WTC11 (cell line): ENCODE results near the gene MPI. TPM values are rescaled to one million over a fixed set of nuclear protein-coding genes. Genes with fewer than 3 reads are reported as not detected.

Experiments used
- ATAC-seq: fragments of 200-7000 bp; cut with Tn5 transposase; 2 replicates; pipeline ENCODE4 v1.10.0; 2021; ENCODE audit warnings: mild to moderate bottlenecking, moderate library complexity
- CTCF ChIA-PET: fragments of 300-600 bp; sonication (Branson Sonifier 250); formaldehyde crosslinking; loops from one replicate; lab custom pipeline; 2021; ENCODE audit warnings: antibody characterized with exemption; lab: Charles Lee
- POLR2A ChIA-PET: fragments of 350-600 bp; sonication (Branson Sonifier 250); formaldehyde crosslinking; loops from one replicate; lab custom pipeline; 2021; ENCODE audit warnings: antibody characterized with exemption; lab: Charles Lee
- DNase-seq: peaks from one replicate; pipeline ENCODE4 v3.0.0; 2021; ENCODE audit warnings: low spot score
- H3K27ac Mint-ChIP-seq: 2 replicates; pipeline ENCODE4 v1.8.0; 2021; ENCODE audit warnings: mixed read lengths
- H3K27me3 Mint-ChIP-seq: 2 replicates; pipeline ENCODE4 v1.8.0; 2021; ENCODE audit warnings: low read depth, mild to moderate bottlenecking, moderate library complexity, mixed read lengths
- H3K36me3 Mint-ChIP-seq: 2 replicates; pipeline ENCODE4 v1.8.0; 2021; ENCODE audit warnings: mixed read lengths
- H3K4me1 Mint-ChIP-seq: 2 replicates; pipeline ENCODE4 v1.8.0; 2022; ENCODE audit warnings: mixed read lengths
- H3K4me3 Mint-ChIP-seq: 2 replicates; pipeline ENCODE4 v1.8.0; 2021; ENCODE audit warnings: mild to moderate bottlenecking, moderate library complexity, mixed read lengths
- H3K9me3 Mint-ChIP-seq: 2 replicates; pipeline ENCODE4 v1.8.0; 2021; ENCODE audit warnings: mixed read lengths
- ARID4B ChIP-seq: sonication (generic); formaldehyde crosslinking; IDR thresholded peaks from 2 replicates; pipeline ENCODE4 v1.8.0; 2023; ENCODE audit warnings: missing genetic modification reagents, mild to moderate bottlenecking, borderline replicate concordance
- CREB1 ChIP-seq: sonication (generic); formaldehyde crosslinking; IDR thresholded peaks from 2 replicates; pipeline ENCODE4 v1.8.0; 2023; ENCODE audit warnings: mild to moderate bottlenecking, missing genetic modification reagents
- CREM ChIP-seq: sonication (generic); formaldehyde crosslinking; IDR thresholded peaks from 2 replicates; pipeline ENCODE4 v1.8.1; 2022; ENCODE audit warnings: mild to moderate bottlenecking, missing genetic modification reagents, moderate library complexity
- CTCF ChIP-seq: fragments of 200-600 bp; IDR thresholded peaks from 2 replicates; pipeline ENCODE4 v1.8.0; 2022; ENCODE audit warnings: antibody characterized with exemption
- ELF4 ChIP-seq: sonication (generic); formaldehyde crosslinking; IDR thresholded peaks from 2 replicates; pipeline ENCODE4 v1.8.1; 2022; ENCODE audit warnings: low read depth, mild to moderate bottlenecking, moderate library complexity, missing genetic modification reagents
- FOXK1 ChIP-seq: sonication (generic); formaldehyde crosslinking; IDR thresholded peaks from 2 replicates; pipeline ENCODE4 v1.8.0; 2022; ENCODE audit warnings: mild to moderate bottlenecking, moderate library complexity, missing genetic modification reagents
- FOXP1 ChIP-seq: sonication (generic); formaldehyde crosslinking; IDR thresholded peaks from 2 replicates; pipeline ENCODE4 v1.8.0; 2022; ENCODE audit warnings: missing genetic modification reagents, mild to moderate bottlenecking, moderate library complexity, borderline replicate concordance
- GABPB1 ChIP-seq: sonication (generic); formaldehyde crosslinking; IDR thresholded peaks from 2 replicates; pipeline ENCODE4 v1.8.1; 2023; ENCODE audit warnings: mild to moderate bottlenecking, missing genetic modification reagents
- GRHL2 ChIP-seq: fragments of 250-450 bp; sonication (Bioruptor Pico); IDR thresholded peaks from 2 replicates; pipeline ENCODE4 v1.8.0; 2022; ENCODE audit warnings: mild to moderate bottlenecking, moderate library complexity; ENCODE audit not compliant: insufficient replicate concordance, severe bottlenecking
- KAT7 ChIP-seq: sonication (generic); formaldehyde crosslinking; IDR thresholded peaks from 2 replicates; pipeline ENCODE4 v1.8.1; 2023; ENCODE audit warnings: missing genetic modification reagents, mild to moderate bottlenecking, borderline replicate concordance
- MXD4 ChIP-seq: fragments of 250-450 bp; sonication (Bioruptor Pico); IDR thresholded peaks from 2 replicates; pipeline ENCODE4 v1.8.0; 2021; ENCODE audit warnings: mild to moderate bottlenecking, moderate library complexity, borderline replicate concordance
- NFATC4 ChIP-seq: fragments of 250-450 bp; sonication (Bioruptor Pico); IDR thresholded peaks from 2 replicates; pipeline ENCODE4 v1.9.0; 2021; ENCODE audit warnings: mild to moderate bottlenecking
- NFE2L1 ChIP-seq: sonication (generic); formaldehyde crosslinking; IDR thresholded peaks from 2 replicates; pipeline ENCODE4 v1.8.1; 2023; ENCODE audit warnings: missing genetic modification reagents
- NFYB ChIP-seq: sonication (generic); formaldehyde crosslinking; conservative IDR thresholded peaks from 2 replicates; pipeline ENCODE4 v1.8.0; 2022; ENCODE audit warnings: low read depth, missing genetic modification reagents
- NR2C2 ChIP-seq: sonication (generic); formaldehyde crosslinking; IDR thresholded peaks from 2 replicates; pipeline ENCODE4 v1.8.0; 2022; ENCODE audit warnings: mild to moderate bottlenecking, missing genetic modification reagents
- OVOL2 ChIP-seq: fragments of 250-450 bp; sonication (Bioruptor Pico); IDR thresholded peaks from 2 replicates; pipeline ENCODE4 v1.9.0; 2021; ENCODE audit warnings: mild to moderate bottlenecking, borderline replicate concordance
- PRRX2 ChIP-seq: fragments of 250-450 bp; sonication (Bioruptor Pico); IDR thresholded peaks from 2 replicates; pipeline ENCODE4 v1.8.0; 2021; ENCODE audit warnings: mild to moderate bottlenecking
- SOX15 ChIP-seq: fragments of 250-450 bp; sonication (Bioruptor Pico); IDR thresholded peaks from 2 replicates; pipeline ENCODE4 v1.9.0; 2021; ENCODE audit warnings: mild to moderate bottlenecking
- SP1 ChIP-seq: sonication (generic); formaldehyde crosslinking; conservative IDR thresholded peaks from 2 replicates; pipeline ENCODE4 v1.8.1; 2022; ENCODE audit warnings: missing genetic modification reagents
- STAT6 ChIP-seq: sonication (generic); formaldehyde crosslinking; conservative IDR thresholded peaks from 2 replicates; pipeline ENCODE4 v1.8.1; 2023; ENCODE audit warnings: mild to moderate bottlenecking, low read depth, missing genetic modification reagents, moderate library complexity
- TEAD1 ChIP-seq: sonication (generic); formaldehyde crosslinking; IDR thresholded peaks from 2 replicates; pipeline ENCODE4 v1.8.0; 2022; ENCODE audit warnings: mild to moderate bottlenecking, missing genetic modification reagents
- TEAD4 ChIP-seq: sonication (generic); formaldehyde crosslinking; IDR thresholded peaks from 2 replicates; pipeline ENCODE4 v1.8.0; 2022; ENCODE audit warnings: mild to moderate bottlenecking, missing genetic modification reagents
- USF2 ChIP-seq: sonication (generic); formaldehyde crosslinking; IDR thresholded peaks from 2 replicates; pipeline ENCODE4 v1.8.1; 2023; ENCODE audit warnings: mild to moderate bottlenecking, missing genetic modification reagents, moderate library complexity
- ZBTB21 ChIP-seq: sonication (generic); formaldehyde crosslinking; IDR thresholded peaks from 2 replicates; pipeline ENCODE4 v1.8.1; 2023; ENCODE audit warnings: mild to moderate bottlenecking, missing genetic modification reagents, borderline replicate concordance
- ZNF219 ChIP-seq: sonication (generic); formaldehyde crosslinking; IDR thresholded peaks from 2 replicates; pipeline ENCODE4 v1.8.0; 2023; ENCODE audit warnings: missing genetic modification reagents, mild to moderate bottlenecking, borderline replicate concordance
- ZNF396 ChIP-seq: fragments of 250-450 bp; sonication (Bioruptor Pico); IDR thresholded peaks from 2 replicates; pipeline ENCODE4 v1.8.0; 2021; ENCODE audit warnings: mild to moderate bottlenecking, moderate library complexity, borderline replicate concordance
- ZNF423 ChIP-seq: fragments of 250-450 bp; sonication (Bioruptor Pico); IDR thresholded peaks from 2 replicates; pipeline ENCODE4 v2.1.2; 2022; ENCODE audit warnings: mild to moderate bottlenecking, moderate library complexity
- total RNA-seq: library from RNA; stranded (reverse); gene quantifications from 3 replicates; pipeline ENCODE4 v1.2.3, GENCODE V29; 2021
- TF ChIP-seq, protein P1 (sequence below): sonication (generic); formaldehyde crosslinking; IDR thresholded peaks from 2 replicates; pipeline ENCODE4 v1.8.0; 2022; ENCODE audit warnings: mild to moderate bottlenecking, missing genetic modification reagents

Gene MPI
- total RNA-seq, 1 experiment from 2014 or later = 36.3 TPM

- no peaks in the 10 kb centered on the region; the same call in 1 of the 2 replicates for H3K27me3 Mint-ChIP-seq
- H3K36me3 Mint-ChIP-seq = peaks cover 6% of the 10 kb centered on the region
- peaks cover 20% of the 10 kb centered on the region for H3K4me1 Mint-ChIP-seq
- peak within 1 kb of the TSS; percentile 93 for H3K4me3 Mint-ChIP-seq
- peaks cover under 1% of the 10 kb centered on the region; the same call in 1 of the 2 replicates for H3K9me3 Mint-ChIP-seq
- DNase-seq = peak; percentile 96
- peak within 1 kb of the TSS; percentile 93 for H3K27ac Mint-ChIP-seq
- ChIA-PET CTCF (interaction anchor here (0.8 to 1.2 kb wide), 3 partner anchors 16 to 96 kb away, joined by 3 read pairs; no protein-coding TSS in a partner anchor), POLR2A (interaction anchor here (0.6 to 0.9 kb wide), 3 partner anchors 29 to 128 kb away, joined by 3 read pairs; partner anchors contain the start of gene RPP25)
- ATAC-seq = peak; percentile 97
- TF ChIP-seq TEAD4 (CRISPR knock-in tag) (no peak), NR2C2 (no peak), ZNF423 (CRISPR knock-in tag) (no peak), ARID4B (CRISPR knock-in tag) (0 out of 2 replicates have a peak, but pooled peaks have one; percentile 49), GABPB1 (CRISPR knock-in tag) (peak; percentile 44), NFYB (CRISPR knock-in tag) (peak; percentile 87), FOXK1 (CRISPR knock-in tag) (no peak), FOXP1 (CRISPR knock-in tag) (0 out of 2 replicates have a peak, but pooled peaks have one; percentile 31), SP1 (peak; percentile 77), CTCF (no peak), CREB1 (no peak), ZNF219 (CRISPR knock-in tag) (no peak), GRHL2 (CRISPR knock-in tag) (no peak), NFE2L1 (no peak), USF2 (CRISPR knock-in tag) (peak; percentile 46; the same call in 1 of the 2 replicates), CREM (CRISPR knock-in tag) (0 out of 2 replicates have a peak, but pooled peaks have one; percentile 18), NFATC4 (CRISPR knock-in tag) (no peak), KAT7 (CRISPR knock-in tag) (no peak), MXD4 (no peak), OVOL2 (no peak), STAT6 (no peak), TEAD1 (peak; percentile 45; the same call in 1 of the 2 replicates), ELF4 (no peak), ZBTB21 (no peak), PRRX2 (CRISPR knock-in tag) (no peak), ZNF396 (CRISPR knock-in tag) (no peak), SOX15 (CRISPR knock-in tag) (no peak)
- TF ChIP-seq, protein P1, sequence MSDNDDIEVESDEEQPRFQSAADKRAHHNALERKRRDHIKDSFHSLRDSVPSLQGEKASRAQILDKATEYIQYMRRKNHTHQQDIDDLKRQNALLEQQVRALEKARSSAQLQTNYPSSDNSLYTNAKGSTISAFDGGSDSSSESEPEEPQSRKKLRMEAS (CRISPR knock-in tag) = peak; percentile 65; the same call in 1 of the 2 replicates
These were observed 16.6 kb upstream of the MPI start, which contains the start of gene SCAMP2 for GRCh38 chr15:74873036-74873755. Gene SCAMP2, minus strand, starts transcription at chr15:74873365. Its CDS starts 110 bp downstream, at chr15:74873255.
